Bronchial epithelial cell (primary cell): ENCODE measurements around the gene RBM23. TPM values are rescaled to one million over a fixed set of nuclear protein-coding genes. Genes with fewer than 3 reads are reported as not detected.

Experiments used
- DNase-seq: peaks from one replicate; pipeline ENCODE4 v3.0.0-alpha.2; 2010; ENCODE audit warnings: low read depth
- FAIRE-seq: peaks from 2 replicates; lab custom pipeline; 2011; peaks lifted over from hg19 to GRCh38; lab: Jason Lieb, UNC
- H3K27me3 ChIP-seq: 2 replicates; pipeline ENCODE4 v1.5.1; 2011; ENCODE audit warnings: low read length; ENCODE audit not compliant: control insufficient read depth, insufficient read depth
- H3K36me3 ChIP-seq: 2 replicates; pipeline ENCODE4 v1.5.1; 2011; ENCODE audit warnings: low read length; ENCODE audit not compliant: control insufficient read depth, insufficient read depth
- H3K4me3 ChIP-seq: 2 replicates; pipeline ENCODE4 v1.5.1; 2011; ENCODE audit warnings: mild to moderate bottlenecking, low read depth, low read length, control low read depth
- total RNA-seq: library from RNA; depleted of rRNA; stranded (reverse); fragments of >200 nt; gene quantifications from 2 replicates; pipeline ENCODE4 v1.2.1, GENCODE V29; 2014
- TF ChIP-seq, protein P1 (sequence below): IDR thresholded peaks from 2 replicates; pipeline ENCODE4 v1.5.1; 2011; ENCODE audit warnings: mild to moderate bottlenecking, moderate library complexity, low read length, control low read depth, inconsistent platforms; ENCODE audit not compliant: insufficient read depth, severe bottlenecking

The RBM23 gene
- total RNA-seq, 1 donor from 2014 or later: 26.6 TPM

DNA sequence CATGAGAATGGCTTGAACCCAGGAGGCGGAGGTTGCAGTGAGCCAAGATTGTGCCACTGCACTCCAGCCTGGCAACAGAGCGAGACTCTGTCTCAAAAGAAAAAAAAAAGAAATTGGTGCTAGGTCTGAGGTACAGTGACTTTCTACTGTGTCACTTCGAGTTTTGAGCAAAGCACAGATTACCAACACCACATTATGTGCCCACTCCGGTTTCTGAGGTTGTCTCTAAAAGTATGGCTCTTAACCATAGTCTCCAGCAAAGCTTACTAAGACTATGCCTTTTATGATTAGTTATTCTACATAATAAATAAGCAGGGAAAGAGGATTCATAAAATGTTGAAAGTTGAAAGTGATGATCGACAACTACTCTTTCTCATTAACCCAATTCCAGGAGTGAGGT lies 8.0 kb downstream of the RBM23 start:
- Histone ChIP-seq H3K27me3 (no peaks in the 10 kb centered on the region), H3K36me3 (peaks cover 5% of the 10 kb centered on the region), H3K4me3 (no peak overlapping the region)
- TF ChIP-seq, protein P1, sequence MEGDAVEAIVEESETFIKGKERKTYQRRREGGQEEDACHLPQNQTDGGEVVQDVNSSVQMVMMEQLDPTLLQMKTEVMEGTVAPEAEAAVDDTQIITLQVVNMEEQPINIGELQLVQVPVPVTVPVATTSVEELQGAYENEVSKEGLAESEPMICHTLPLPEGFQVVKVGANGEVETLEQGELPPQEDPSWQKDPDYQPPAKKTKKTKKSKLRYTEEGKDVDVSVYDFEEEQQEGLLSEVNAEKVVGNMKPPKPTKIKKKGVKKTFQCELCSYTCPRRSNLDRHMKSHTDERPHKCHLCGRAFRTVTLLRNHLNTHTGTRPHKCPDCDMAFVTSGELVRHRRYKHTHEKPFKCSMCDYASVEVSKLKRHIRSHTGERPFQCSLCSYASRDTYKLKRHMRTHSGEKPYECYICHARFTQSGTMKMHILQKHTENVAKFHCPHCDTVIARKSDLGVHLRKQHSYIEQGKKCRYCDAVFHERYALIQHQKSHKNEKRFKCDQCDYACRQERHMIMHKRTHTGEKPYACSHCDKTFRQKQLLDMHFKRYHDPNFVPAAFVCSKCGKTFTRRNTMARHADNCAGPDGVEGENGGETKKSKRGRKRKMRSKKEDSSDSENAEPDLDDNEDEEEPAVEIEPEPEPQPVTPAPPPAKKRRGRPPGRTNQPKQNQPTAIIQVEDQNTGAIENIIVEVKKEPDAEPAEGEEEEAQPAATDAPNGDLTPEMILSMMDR: no peak
- FAIRE-seq: no peak
- DNase-seq: no peak

DNA sequence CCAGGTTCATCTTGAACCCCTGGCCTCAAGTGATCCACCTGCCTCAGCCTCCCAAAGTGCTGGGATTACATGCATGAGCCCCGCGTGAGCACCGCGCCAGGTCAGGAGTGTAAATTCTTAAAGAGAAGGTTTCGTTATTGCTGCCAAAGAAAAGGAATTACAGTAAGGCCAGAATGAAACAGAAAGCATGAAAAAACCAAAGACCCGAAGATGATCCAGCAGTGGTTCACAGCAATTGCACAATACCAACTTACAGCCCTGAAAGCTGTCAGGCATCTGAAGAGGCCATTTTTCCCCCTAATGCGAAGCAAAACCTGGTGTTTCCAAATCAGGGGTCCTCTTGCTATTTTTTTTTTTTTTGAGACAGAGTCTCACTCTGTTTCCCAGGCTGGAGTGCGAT lies 10.3 kb downstream of the RBM23 start:
- no peak for FAIRE-seq
- no peaks in the 10 kb centered on the region for H3K27me3 ChIP-seq
- no peak overlapping the region for H3K4me3 ChIP-seq
- H3K36me3 ChIP-seq: peaks cover 16% of the 10 kb centered on the region
- DNase-seq: no peak
- TF ChIP-seq, protein P1: no peak

DNA sequence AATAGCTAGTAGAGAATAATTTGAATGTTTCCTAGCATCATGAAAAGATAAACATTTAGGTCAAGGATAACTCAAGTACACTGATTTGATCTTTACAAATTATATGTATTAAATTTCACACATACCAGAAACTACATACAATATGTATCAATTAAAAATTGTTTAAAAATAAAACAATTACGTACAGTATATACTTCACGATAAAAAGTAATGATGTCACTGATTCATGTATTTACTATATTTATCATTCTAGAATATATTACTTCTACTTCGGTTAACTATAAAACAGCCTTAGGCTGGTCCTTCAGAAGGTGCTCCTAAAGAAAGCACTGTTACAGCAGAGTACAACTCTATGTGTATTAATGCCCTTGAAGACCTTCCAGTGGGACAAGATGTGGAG lies 11.5 kb downstream of the RBM23 start:
- H3K27me3 ChIP-seq: no peaks in the 10 kb centered on the region
- DNase-seq (no peak), FAIRE-seq (no peak)
- TF ChIP-seq, protein P1: no peak
- peaks cover 19% of the 10 kb centered on the region for H3K36me3 ChIP-seq
- no peak overlapping the region for H3K4me3 ChIP-seq

DNA sequence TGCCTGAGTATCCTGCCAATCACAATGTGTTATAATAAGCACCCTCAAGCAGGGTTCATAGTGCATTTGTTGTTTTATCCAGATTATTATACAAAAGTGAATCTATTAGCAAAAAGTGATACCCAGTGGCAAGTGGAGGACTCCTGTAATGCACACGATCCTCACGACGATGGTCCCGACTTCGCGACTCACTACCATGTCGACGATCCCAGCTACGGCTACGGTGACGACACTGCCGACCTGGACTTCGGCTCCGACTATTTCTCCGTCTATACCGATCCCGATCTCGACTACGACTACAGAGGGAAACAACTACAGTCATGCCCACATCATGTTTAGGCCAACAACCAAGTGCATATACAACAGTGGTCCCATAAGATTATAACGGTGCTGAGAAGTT lies 12.9 kb downstream of the RBM23 start:
- FAIRE-seq: no peak
- TF ChIP-seq, protein P1: no peak
- Histone ChIP-seq H3K36me3 (peaks cover 21% of the 10 kb centered on the region), H3K27me3 (no peaks in the 10 kb centered on the region), H3K4me3 (no peak overlapping the region)
- no peak for DNase-seq

DNA sequence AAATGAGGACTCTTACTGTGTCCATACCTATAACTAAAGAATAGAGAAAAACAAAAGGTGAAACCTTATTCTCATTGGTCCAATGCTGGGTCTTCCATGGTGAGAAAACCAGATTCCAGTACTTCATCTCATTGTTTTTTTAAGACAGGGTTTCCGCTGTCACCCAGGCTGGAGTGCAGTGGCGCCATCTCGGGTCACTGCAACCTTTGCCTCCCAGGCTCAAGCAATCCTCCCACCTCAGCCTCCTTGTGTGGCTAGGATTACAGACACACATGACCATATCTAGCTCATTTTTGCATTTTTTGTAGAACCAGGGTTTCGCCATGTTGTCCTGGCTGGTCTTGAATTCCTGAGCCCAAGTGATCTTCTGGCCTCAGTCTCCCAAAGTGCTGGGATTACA lies 13.3 kb downstream of the RBM23 start:
- Histone ChIP-seq H3K27me3 (no peaks in the 10 kb centered on the region), H3K36me3 (peaks cover 23% of the 10 kb centered on the region), H3K4me3 (no peak overlapping the region)
- TF ChIP-seq, protein P1: no peak
- DNase-seq (no peak), FAIRE-seq (no peak)

DNA sequence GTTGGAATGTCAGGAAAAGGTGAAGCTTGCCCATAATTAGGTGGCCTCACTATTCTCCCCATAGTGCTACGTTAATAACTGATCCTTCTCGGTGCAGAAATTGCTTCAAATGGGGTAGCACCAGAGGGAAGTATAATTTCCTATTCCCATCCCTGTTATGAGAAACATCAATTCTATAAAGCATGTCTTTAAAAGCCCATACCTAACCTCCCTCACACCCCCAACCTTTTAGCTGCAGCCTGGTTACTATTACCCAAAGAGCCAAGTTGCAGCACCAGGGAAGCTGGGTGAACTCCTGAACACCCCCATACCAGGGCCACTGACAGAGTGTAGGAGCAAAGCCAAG lies 15.2 kb downstream of the RBM23 start:
- no peak for FAIRE-seq
- peaks cover 20% of the 10 kb centered on the region for H3K36me3 ChIP-seq
- no peaks in the 10 kb centered on the region for H3K27me3 ChIP-seq
- DNase-seq: no peak
- TF ChIP-seq, protein P1: no peak
- H3K4me3 ChIP-seq: no peak overlapping the region
